ENCODE data around the gene CCDC18.

The CCDC18 gene, protein sequence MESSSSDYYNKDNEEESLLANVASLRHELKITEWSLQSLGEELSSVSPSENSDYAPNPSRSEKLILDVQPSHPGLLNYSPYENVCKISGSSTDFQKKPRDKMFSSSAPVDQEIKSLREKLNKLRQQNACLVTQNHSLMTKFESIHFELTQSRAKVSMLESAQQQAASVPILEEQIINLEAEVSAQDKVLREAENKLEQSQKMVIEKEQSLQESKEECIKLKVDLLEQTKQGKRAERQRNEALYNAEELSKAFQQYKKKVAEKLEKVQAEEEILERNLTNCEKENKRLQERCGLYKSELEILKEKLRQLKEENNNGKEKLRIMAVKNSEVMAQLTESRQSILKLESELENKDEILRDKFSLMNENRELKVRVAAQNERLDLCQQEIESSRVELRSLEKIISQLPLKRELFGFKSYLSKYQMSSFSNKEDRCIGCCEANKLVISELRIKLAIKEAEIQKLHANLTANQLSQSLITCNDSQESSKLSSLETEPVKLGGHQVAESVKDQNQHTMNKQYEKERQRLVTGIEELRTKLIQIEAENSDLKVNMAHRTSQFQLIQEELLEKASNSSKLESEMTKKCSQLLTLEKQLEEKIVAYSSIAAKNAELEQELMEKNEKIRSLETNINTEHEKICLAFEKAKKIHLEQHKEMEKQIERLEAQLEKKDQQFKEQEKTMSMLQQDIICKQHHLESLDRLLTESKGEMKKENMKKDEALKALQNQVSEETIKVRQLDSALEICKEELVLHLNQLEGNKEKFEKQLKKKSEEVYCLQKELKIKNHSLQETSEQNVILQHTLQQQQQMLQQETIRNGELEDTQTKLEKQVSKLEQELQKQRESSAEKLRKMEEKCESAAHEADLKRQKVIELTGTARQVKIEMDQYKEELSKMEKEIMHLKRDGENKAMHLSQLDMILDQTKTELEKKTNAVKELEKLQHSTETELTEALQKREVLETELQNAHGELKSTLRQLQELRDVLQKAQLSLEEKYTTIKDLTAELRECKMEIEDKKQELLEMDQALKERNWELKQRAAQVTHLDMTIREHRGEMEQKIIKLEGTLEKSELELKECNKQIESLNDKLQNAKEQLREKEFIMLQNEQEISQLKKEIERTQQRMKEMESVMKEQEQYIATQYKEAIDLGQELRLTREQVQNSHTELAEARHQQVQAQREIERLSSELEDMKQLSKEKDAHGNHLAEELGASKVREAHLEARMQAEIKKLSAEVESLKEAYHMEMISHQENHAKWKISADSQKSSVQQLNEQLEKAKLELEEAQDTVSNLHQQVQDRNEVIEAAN (N-terminal part only)

DNA sequence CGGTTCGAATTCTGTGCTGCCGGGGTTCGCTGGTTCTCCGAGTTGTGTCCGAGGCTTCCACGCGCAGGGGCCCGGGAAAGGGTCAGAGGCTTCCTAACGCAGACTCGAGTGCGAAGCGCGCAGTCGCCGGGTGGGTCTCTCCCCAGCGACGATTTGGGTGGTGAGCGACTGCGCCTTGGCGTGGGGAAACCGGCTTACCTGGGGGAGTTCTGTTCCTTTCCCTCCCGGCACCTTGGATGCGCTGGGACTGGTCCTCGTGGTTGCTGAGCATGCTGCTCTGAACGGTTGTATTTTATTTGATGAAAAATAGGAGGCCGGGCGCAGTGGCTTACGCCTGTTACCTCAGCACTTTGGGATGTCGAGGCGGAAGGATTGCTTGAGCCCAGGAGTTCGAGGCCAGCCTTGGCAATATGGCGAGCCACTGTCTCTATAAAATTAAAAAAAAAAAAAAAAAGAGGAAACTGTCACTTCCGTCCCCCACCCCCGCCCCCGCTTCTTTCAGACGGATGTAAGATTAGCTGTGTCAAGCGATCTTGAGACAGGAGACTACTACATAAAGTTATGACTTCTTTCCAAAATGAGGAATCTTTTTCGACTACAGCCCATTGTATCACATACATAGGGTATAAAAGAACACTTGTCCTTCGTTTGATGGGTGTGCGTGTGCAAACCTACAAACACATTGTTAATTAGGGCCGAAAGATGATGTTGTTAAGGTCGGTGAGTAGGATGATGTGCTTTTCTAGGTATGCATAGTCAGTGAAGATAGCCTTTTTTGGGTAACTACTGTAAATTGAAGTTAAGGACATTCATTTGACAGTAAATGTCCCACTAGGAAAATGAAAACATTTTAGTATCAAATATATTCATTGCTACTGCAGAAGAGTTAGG is at the start of gene CCDC18:
Gene CCDC18, plus strand, starts transcription at position 2 of the 891 bp plus-strand sequence. CDS start 2,638 bp downstream, outside the sequence.
- Mint-ChIP-seq H3K27me3 (no peaks in the 10 kb centered on the region), H3K27ac (peak within 1 kb of the TSS; percentile 99), H3K4me1 (ENCODE audit: low read depth) (peaks cover 61% of the 10 kb centered on the region)

DNA sequence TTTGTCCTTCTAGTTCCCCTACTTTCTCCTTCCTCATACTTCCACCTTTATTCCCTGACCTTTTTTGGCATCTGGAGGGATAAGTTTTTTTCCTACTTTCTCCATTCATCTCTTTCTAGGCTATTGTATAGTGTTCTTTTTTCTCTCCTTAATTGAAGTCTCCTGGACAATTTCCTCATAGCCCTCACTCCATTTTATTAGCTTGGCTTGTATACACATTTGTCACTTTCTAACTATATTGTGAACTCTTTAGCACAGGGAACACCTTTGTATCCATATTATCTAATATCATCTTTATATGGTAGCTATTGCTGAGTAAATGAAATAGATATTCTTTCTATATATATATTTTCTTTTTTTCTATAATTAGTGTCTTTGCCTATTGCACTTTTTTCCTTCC is 47.9 kb upstream of the CCDC18 start:
- Mint-ChIP-seq H3K4me1 (ENCODE audit: low read depth) (no peaks in the 10 kb centered on the region), H3K36me3 (ENCODE audit: low read depth) (peaks cover 34% of the 10 kb centered on the region), H3K27me3 (no peaks in the 10 kb centered on the region), H3K27ac (no peak overlapping the region), H3K9me3 (no peaks in the 10 kb centered on the region), H3K4me3 (no peak overlapping the region)

More for the DNA sequence above, at the start of gene CCDC18:
- H3K4me3 Mint-ChIP-seq: peak within 1 kb of the TSS; percentile 95
- H3K36me3 Mint-ChIP-seq (ENCODE audit: low read depth): peaks cover 40% of the 10 kb centered on the region
- no peaks in the 10 kb centered on the region for H3K9me3 Mint-ChIP-seq

DNA sequence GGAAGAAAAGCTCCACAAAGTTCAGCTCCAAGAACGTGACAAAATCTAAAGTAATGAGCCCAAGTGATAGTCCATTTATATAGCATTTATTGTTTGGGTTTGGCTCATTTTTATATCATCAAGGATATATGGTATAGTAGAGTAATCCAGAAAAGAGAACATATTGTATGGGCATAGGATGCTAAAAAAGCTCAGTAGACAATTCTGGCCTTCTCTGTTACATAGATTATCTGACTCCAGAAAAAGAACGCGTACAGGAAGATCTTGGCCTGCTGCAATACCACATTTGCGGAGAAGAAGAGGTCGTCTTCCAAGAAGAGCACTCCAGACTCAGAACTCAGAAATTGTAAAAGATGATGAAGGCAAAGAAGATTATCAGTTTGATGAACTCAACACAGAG is 44.1 kb upstream of the CCDC18 start:
- no peak overlapping the region for H3K27ac Mint-ChIP-seq
- no peaks in the 10 kb centered on the region for H3K27me3 Mint-ChIP-seq
- no peak overlapping the region for H3K4me3 Mint-ChIP-seq
- H3K4me1 Mint-ChIP-seq (ENCODE audit: low read depth): no peaks in the 10 kb centered on the region
- H3K9me3 Mint-ChIP-seq: no peaks in the 10 kb centered on the region
- peaks cover 61% of the 10 kb centered on the region for H3K36me3 Mint-ChIP-seq (ENCODE audit: low read depth)

DNA sequence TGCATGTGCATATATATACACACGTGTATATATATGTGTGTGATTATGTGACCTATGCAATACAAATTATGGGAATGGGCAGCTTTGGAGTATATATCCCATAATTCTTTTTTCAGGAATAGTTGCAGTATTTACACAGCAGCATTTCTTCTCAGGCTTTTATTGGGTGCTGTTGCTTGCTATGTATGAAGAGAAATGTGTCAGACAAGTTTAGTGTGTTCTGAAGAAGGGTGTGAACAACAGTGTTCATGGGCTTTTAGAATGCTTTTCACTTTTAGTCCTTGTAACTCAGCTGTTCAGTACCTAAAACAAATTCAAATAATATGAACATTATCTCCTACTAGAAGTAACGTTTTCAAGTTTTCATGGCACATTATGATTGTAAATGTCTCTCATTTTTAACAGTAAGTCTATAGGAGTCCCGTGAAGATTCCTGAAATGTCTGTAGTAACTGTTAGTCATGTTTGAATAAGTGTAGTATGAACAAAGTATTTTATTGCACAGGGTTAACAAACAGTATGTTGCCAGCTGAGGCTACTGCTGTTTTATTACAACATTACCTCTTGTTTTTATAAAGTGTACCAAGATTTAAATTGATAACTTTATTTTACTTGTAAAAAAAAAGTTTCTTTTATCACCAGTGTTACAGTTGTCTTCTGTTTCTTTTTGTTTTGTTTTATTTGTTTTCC is 42.8 kb upstream of the CCDC18 start:
- H3K27ac Mint-ChIP-seq: no peak overlapping the region
- peaks cover 70% of the 10 kb centered on the region for H3K36me3 Mint-ChIP-seq (ENCODE audit: low read depth)
- H3K4me1 Mint-ChIP-seq (ENCODE audit: low read depth): no peaks in the 10 kb centered on the region
- H3K27me3 Mint-ChIP-seq: no peaks in the 10 kb centered on the region
- no peaks in the 10 kb centered on the region for H3K9me3 Mint-ChIP-seq
- no peak overlapping the region for H3K4me3 Mint-ChIP-seq

DNA sequence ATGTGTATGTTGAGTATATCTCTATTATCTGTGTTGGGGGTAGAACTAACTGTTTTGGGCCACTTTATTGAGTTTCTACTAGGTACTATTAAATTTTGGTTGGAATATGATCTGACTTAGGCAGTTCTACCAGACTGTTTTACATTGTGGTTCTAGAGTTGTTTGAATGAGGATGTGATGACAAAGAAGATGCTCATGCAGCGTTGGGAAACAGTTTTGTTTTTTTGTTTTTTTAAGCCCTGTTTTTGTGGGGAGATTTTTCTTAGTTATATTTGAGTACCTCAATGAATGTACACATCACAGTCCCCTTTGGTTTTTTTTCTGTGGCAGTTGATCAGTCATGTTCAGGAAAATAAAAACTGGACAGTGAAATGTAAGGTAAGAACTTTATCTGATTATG is 40.4 kb upstream of the CCDC18 start:
- H3K4me1 Mint-ChIP-seq (ENCODE audit: low read depth): no peaks in the 10 kb centered on the region
- H3K36me3 Mint-ChIP-seq (ENCODE audit: low read depth): peaks cover 61% of the 10 kb centered on the region
- H3K9me3 Mint-ChIP-seq: no peaks in the 10 kb centered on the region
- no peak overlapping the region for H3K27ac Mint-ChIP-seq
- H3K4me3 Mint-ChIP-seq: no peak overlapping the region
- no peaks in the 10 kb centered on the region for H3K27me3 Mint-ChIP-seq

DNA sequence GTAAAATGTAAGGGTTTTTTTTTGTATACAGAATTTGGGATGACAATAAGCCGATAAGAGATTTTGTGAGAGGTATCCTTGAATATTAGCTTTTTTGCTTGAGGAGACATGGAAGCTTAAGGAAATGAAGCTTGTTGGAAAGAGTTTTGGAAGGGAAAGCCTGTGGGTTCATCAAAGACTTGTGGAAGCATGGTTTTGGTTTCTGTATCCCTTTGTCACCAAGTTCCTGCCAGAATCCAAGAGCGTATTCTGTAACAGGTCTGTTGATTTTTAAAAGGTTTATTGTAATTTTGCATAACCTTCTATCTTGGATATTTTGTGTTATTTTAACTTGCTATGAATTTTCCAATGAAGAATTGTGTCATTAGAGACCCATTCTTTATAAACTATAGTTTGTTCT is 38.4 kb upstream of the CCDC18 start:
- no peak overlapping the region for H3K4me3 Mint-ChIP-seq
- peaks cover 52% of the 10 kb centered on the region for H3K36me3 Mint-ChIP-seq (ENCODE audit: low read depth)
- no peaks in the 10 kb centered on the region for H3K27me3 Mint-ChIP-seq
- no peaks in the 10 kb centered on the region for H3K9me3 Mint-ChIP-seq
- no peak overlapping the region for H3K27ac Mint-ChIP-seq
- no peaks in the 10 kb centered on the region for H3K4me1 Mint-ChIP-seq (ENCODE audit: low read depth)

DNA sequence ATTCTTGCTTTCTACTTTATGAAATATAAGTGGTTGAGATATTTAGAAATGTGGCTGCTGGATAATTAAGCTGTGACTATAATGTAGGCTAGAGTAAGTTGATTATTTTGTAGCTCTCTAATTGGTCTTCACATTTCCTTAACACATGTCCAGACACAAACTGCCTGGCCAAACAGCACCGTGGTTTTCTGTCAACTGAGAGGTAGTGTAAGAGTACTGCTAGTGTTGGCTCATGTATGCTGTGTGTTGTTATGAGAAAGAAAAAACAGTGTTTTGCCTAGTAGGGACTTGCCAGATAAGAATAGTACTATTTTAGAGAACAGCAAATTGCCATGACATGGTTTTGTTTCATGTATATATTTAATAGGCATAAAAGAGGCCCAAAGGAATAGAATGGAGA is 37.4 kb upstream of the CCDC18 start:
- Mint-ChIP-seq H3K4me1 (ENCODE audit: low read depth) (no peaks in the 10 kb centered on the region), H3K36me3 (ENCODE audit: low read depth) (peaks cover 50% of the 10 kb centered on the region), H3K27ac (peak overlapping the region; percentile 5), H3K4me3 (no peak overlapping the region), H3K27me3 (no peaks in the 10 kb centered on the region), H3K9me3 (no peaks in the 10 kb centered on the region)

DNA sequence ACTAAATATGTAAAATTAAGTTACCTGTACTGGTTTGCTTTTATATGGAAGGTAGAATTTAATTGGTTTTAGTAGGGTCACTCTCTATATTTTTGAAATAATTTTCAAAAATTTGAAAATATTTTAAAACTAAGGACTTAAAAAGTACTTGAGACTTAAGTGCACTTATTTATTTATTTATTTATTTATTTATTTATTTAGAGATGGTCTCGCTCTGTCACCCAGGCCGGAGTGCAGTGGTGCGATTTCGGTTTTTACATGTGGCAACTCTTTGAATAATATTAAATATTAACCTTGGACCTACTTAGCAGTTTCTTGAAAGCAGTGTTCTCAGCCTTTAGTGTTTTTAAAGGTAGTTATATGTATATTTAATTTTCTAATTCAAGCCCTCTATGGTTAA is 36.8 kb upstream of the CCDC18 start:
- no peak overlapping the region for H3K4me3 Mint-ChIP-seq
- H3K27ac Mint-ChIP-seq: no peak overlapping the region
- H3K4me1 Mint-ChIP-seq (ENCODE audit: low read depth): no peaks in the 10 kb centered on the region
- no peaks in the 10 kb centered on the region for H3K27me3 Mint-ChIP-seq
- H3K36me3 Mint-ChIP-seq (ENCODE audit: low read depth): peaks cover 50% of the 10 kb centered on the region
- H3K9me3 Mint-ChIP-seq: no peaks in the 10 kb centered on the region

DNA sequence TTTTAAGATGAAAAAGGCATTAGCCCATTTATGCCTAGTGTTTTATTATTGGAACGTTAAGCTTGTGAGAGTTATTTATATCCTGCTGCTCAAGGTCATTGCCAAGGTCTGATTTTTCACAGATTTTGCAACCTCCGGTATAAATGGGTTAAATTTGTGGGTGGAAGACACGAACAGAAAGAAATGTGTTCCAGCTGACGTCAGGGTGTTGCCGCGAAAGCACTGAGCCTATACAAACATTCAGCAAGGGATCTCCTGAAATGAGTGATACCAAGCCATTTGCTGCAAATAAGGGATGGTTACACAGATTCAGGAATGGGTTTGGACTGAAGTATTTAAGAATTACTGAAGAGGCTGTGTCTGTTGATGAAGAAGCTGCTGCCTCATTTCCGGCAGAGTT is 32.5 kb upstream of the CCDC18 start:
- Mint-ChIP-seq H3K4me3 (no peak overlapping the region), H3K27ac (no peak overlapping the region), H3K27me3 (no peaks in the 10 kb centered on the region), H3K4me1 (ENCODE audit: low read depth) (no peaks in the 10 kb centered on the region), H3K36me3 (ENCODE audit: low read depth) (peaks cover 59% of the 10 kb centered on the region), H3K9me3 (no peaks in the 10 kb centered on the region)

DNA sequence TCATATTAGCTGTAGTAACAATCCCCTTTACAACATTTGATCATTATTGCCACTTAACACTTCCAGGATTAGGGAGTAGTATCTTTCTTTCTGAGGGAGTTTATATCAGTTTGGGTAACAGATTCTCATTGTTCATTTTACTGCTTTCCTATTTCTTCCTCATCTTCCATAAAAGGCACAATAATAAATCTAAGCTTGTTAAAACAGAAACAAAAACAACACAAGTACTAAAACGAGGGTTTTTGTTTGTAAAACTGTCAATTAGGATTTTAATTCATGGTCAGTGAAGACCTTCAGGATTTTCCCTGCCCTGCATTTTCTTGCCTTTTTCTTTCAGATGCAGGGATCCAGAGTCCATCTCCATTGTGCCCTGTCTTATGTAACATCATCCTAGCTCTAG is 29.8 kb upstream of the CCDC18 start:
- H3K4me1 Mint-ChIP-seq (ENCODE audit: low read depth): peaks cover 10% of the 10 kb centered on the region
- peaks cover 67% of the 10 kb centered on the region for H3K36me3 Mint-ChIP-seq (ENCODE audit: low read depth)
- H3K27me3 Mint-ChIP-seq: no peaks in the 10 kb centered on the region
- H3K9me3 Mint-ChIP-seq: no peaks in the 10 kb centered on the region
- no peak overlapping the region for H3K4me3 Mint-ChIP-seq
- no peak overlapping the region for H3K27ac Mint-ChIP-seq

DNA sequence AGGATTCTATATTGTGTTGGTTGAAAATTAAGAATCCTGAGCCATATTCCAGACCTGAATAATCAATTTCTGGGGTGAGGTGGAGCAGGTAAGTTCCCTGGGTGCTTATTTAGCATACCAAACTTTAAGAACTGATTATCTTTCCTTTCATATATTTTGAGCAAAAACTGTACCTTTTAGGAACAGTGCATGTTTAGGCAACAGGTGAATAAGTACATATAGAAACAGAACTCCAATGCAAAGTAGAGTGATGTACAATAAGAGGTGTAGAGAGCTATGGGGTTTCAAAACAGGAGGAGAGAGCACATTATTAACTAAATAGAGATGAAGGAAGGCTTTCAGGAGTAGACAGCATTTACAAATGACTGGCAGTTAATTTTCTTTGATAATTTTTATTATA is 29.1 kb upstream of the CCDC18 start:
- Mint-ChIP-seq H3K36me3 (ENCODE audit: low read depth) (peaks cover 72% of the 10 kb centered on the region), H3K4me3 (no peak overlapping the region), H3K27me3 (no peaks in the 10 kb centered on the region), H3K9me3 (no peaks in the 10 kb centered on the region), H3K4me1 (ENCODE audit: low read depth) (peaks cover 15% of the 10 kb centered on the region), H3K27ac (no peak overlapping the region)

DNA sequence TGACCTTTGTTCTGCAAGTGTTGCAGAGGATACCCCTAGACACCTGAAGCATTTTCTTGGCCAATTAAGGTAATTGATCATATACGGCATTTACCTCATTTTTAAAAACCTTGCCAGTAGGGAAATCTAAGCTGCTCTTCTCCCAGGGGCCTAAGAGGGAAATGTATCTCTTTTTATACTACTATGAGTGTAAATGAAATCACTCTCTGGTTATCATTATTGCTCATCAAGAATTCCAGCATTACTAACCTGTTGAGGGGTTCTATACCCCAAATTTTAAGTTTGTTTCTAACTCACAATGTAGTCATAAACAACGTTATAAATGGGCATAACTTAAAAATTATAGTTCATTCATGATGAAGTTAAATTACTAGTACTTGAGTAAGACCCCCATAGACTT is 27.7 kb upstream of the CCDC18 start:
- Mint-ChIP-seq H3K27me3 (no peaks in the 10 kb centered on the region), H3K36me3 (ENCODE audit: low read depth) (peaks cover 63% of the 10 kb centered on the region), H3K9me3 (no peaks in the 10 kb centered on the region), H3K27ac (no peak overlapping the region), H3K4me1 (ENCODE audit: low read depth) (peaks cover 15% of the 10 kb centered on the region), H3K4me3 (no peak overlapping the region)

DNA sequence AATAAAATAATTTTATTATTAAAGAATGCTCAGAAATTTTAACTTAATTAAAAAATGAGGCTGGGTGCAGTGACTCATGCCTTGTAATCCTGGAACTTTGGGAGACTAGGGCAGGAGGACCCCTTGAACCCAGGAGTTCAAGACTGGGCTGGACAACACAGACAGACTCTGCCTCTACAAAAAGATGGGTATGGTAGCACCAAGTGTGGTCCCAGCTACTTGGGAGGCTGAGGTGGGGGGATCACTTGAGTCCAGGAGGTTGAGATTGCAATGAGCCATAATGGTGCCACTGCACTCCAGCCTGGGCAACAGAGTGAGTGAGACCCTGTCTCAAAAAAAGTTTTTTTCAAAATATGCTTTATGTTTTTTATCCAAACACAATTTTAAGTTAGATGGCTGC is 25.6 kb upstream of the CCDC18 start:
- Mint-ChIP-seq H3K4me1 (ENCODE audit: low read depth) (peaks cover 15% of the 10 kb centered on the region), H3K4me3 (no peak overlapping the region), H3K36me3 (ENCODE audit: low read depth) (peaks cover 59% of the 10 kb centered on the region), H3K27me3 (no peaks in the 10 kb centered on the region), H3K27ac (no peak overlapping the region), H3K9me3 (no peaks in the 10 kb centered on the region)
